HG02981 (cell line): ENCODE measurements around the gene ZP3.
"Not testable (repeated sequence)": the region's sequence is repeated elsewhere in the genome, so short reads cannot be mapped to it uniquely, and the experiment has no call there.

Experiments used
- ATAC-seq: cut with Tn5 transposase; IDR thresholded peaks from one replicate; pipeline ENCODE4 v1.9.1; 2021; ENCODE audit warnings: mild to moderate bottlenecking, moderate library complexity; ENCODE audit not compliant: unreplicated experiment

ZP3 gene

GRCh38 chr7:76403780-76404494 lies 20.8 kb upstream of the ZP3 start:
- no peak for ATAC-seq

DNA sequence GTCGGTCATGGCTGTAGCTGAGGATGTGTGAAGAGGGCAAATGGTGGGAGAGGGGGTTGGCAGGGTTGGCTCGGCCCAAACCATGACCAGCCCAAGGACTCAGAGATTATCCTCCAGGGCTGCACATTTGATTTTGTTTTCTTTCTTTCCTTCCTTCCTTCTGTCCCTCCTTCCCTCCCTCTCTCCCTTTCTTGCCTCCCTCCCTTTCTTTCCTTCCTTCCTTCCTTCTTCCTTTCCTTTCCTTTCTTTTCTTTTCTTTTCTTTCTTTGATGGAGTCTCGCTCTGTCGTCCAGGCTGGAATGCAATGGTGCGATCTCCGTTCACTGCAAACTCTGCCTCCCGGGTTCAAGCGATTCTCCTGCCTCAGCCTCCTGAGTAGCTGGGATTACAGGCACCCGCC lies 19.0 kb upstream of the ZP3 start:
- no peak for ATAC-seq

- ATAC-seq: no peak
These were observed 17.0 kb upstream of the ZP3 start for GRCh38 chr7:76407718-76408117.

GRCh38 chr7:76408121-76408560 lies 16.6 kb upstream of the ZP3 start:
- ATAC-seq: no peak

DNA sequence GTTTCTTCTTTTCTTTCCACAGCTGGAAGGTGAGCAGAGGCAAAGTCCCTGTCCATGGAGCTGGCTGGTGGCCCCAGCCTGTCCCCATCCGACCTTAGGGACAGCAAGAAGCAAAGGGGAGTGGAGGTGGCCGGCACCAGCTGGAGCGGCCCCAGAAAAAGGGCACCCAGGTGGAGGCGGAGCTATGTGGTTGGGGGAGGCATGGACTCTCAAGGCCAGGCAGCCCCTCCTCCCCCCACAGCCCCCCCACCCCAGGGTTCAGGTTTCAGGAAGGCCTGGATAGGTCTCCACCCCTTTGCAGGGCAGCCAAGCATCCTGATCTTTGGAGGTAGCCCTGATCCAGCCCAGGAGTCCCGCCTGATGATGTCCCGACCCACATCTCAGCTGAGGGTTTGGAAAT lies 15.2 kb upstream of the ZP3 start, which contains the start of gene SSC4D:
Gene SSC4D, minus strand, starts transcription at position 161 of the 400 bp plus-strand sequence. CDS start 5,258 bp downstream, outside the sequence.
- ATAC-seq: no peak

DNA sequence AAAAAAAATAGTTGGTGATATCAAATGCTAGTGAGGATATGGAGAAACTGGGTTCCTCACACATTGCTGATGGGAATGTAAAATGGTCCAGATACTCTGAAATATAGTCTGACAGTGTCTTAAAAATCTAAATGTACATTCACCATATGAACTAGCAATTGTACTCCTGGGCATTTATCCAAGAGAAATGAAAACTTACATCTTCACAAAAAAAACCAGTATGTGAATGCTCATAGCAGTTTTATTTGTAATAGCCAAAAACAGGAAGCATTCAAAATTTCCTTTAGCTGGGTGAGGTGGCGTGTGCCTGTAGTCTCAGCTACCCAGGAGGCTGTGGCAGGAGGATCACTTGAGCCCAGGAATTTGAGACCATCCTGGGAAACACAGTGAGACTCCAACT lies 13.1 kb upstream of the ZP3 start:
- no peak for ATAC-seq

GRCh38 chr7:76412249-76412648 lies 12.5 kb upstream of the ZP3 start:
- ATAC-seq: no peak

DNA sequence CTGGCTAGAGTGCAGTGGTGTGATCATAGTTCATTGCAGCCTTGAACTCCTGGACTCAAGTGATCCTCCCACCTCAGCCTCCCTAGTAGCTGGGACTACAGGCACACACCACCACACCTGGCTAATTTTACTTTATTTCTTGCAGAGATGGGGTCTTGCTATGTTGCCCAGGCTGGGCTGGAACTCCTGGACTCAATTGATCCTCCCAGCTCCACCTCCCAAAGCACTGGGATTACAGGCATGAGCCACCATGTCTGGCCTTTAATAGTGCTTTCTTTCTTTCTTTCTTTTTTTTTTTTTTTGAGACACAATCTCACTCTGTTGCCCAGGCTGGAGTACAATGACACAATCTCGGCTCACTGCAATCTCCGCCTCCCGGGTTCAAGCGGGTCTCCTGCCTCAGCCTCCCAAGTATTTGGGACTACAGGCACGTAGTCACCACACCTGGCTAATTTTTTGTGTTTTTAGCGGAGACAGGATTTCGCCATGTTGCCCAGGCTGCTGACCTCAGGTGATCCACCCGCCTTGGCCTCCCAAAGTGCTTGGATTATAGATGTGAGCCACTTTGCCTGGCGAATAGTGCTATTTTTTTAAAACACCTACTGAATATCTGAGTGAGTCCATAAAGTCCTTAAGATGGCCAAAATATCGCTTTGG lies 7.0 kb upstream of the ZP3 start:
- ATAC-seq: not testable (repeated sequence)

- ATAC-seq: not testable (repeated sequence)
These were observed 3.7 kb upstream of the ZP3 start for GRCh38 chr7:76421097-76421496.

- no peak for ATAC-seq
These were observed 911 bp upstream of the ZP3 start for GRCh38 chr7:76423666-76424412.

DNA sequence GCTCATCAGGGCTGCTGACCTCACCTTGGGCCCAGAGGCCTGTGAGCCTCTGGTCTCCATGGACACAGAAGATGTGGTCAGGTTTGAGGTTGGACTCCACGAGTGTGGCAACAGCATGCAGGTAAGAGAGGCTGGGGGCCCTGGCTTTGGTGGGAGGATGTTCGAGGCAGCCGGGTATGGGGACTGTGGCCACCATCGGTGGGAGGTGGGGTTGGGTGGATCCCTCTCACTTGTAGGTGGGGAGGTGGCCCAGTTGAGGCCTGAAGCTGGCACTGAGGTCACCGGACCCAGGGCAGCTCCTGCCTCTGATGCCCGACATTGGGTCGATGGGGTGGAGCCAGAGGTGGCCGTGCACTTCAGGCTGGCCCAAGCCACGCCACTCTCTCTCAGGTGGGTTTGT lies 406 bp downstream of the ZP3 start:
- no peak for ATAC-seq

DNA sequence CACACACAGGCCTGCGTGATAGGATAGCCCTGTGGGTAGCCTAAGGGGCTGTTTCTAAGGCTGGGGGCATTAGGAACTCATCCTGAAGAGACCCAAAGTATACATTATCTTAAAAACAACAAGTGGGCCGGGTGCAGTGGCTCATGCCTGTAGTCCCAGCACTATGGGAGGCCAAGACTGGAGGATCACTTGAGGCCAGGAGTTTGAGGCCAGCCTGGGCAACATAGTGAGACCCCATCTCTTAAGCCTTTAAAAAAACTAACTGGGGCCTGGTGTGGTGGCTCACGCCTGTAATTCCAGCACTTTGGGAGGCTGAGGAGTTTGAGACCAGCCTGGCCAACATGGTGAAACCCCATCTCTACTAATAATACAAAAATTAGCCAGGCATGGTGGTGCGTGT lies 808 bp downstream of the ZP3 start:
- not testable (repeated sequence) for ATAC-seq

DNA sequence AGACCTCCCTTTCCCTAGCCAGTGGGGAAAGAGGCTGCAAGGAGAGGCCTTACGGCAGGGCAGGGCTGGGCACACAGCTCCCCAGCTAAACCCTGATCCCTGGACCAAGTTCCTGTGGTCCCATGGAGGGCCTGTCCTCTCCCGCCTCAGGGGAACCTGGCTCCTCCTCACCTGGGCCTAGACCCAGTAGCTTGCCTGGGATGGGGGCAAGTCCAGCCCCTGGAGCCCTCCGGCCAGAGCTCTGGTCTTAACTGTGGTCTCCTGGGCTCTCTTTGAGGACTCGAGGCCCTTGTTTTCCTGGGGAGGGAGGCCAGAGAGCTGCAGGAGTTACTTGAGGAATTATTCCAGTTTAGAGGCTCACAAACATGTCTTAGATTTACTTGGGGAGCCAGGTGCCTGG lies 1.5 kb downstream of the ZP3 start:
- ATAC-seq: no peak

DNA sequence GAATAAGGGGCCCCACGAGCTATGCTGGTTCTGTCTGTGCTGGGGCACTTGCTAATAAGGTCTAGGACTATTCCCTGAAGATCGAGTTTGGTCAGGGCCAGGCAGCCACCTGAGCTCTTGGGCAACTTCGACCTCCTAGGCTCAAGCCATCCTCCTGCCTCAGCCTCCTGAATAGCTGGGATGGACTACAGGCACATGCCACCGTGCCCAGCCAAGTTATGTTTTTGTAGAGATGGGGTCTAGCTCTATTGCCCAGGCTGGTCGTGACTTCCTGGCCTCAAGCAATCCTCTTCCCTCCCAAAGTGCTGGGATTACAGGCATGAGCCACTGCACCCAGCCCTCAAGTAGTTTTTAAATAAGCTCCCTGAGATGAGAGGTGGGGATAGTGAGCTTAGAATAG lies 2.9 kb downstream of the ZP3 start:
- no peak for ATAC-seq

- ATAC-seq: no peak
These were observed 3.5 kb downstream of the ZP3 start for GRCh38 chr7:76428149-76428823.

GRCh38 chr7:76428868-76429805 lies 4.4 kb downstream of the ZP3 start:
- ATAC-seq: no peak

DNA sequence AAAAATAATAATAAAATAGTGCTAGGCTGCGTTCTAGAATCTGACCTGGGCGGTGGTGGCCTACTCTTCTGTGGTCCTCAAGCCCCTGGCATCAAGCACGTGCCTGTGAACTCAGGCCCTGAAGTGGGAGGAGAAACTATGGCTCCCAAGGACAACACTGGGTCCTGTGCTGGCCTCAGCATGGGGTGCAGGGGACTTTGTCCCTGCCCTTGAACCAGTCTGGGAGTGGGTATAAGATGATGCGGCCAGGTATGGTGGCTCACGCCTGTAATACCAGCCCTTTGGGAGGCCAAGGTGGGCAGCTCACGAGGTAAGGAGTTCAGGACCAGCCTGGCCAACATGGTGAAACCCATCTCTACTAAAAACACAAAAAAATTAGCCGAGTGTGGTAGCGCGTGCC lies 5.5 kb downstream of the ZP3 start:
- ATAC-seq: no peak

- ATAC-seq: no peak
These were observed 6.1 kb downstream of the ZP3 start for GRCh38 chr7:76430836-76431235.

DNA sequence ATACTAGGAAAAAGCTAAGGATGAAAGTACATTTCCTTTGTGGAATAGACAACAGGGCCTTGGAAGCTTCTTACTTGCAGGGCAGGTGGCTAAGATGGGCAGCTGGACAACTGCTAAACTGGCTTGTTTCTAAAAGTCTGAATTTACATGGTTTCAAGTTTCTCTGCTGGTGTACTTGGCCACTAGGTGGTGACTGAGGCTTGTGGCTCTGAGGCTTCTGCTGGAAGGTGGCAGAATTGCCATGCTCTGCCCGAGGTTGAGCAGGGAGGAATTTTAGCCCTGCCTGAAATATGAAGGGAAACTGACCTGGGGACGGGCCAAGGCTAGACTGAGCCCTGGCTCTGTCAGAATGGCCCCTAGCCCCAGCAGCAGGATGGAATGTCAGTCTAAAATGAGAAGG lies 13.1 kb downstream of the ZP3 start:
- ATAC-seq: peak; percentile 77
